Panc1 (cell line): ENCODE data around the gene RHOG. TPM values are rescaled to one million over a fixed set of nuclear protein-coding genes. Genes with fewer than 3 reads are reported as not detected.

Source experiments
- ATAC-seq: fragments of 200-7000 bp; cut with Tn5 transposase; 2 replicates; pipeline ENCODE4 v1.9.1; 2020; ENCODE audit warnings: mild to moderate bottlenecking, moderate library complexity
- BruUV-seq: library from RNA; stranded (reverse); fragments of 400-500 nt; replicated peaks from 2 replicates; lab custom pipeline; 2021; lab: Mats Ljungman, UMichigan
- CTCF ChIA-PET: fragments of 300-600 bp; sonication (Branson Sonifier 250); formaldehyde crosslinking; loops from one replicate; lab custom pipeline; 2022; ENCODE audit warnings: antibody characterized with exemption; lab: Charles Lee
- POLR2A ChIA-PET: fragments of 300-600 bp; sonication (Branson Sonifier 250); formaldehyde crosslinking; loops from one replicate; lab custom pipeline; 2022; ENCODE audit warnings: antibody characterized with exemption; lab: Charles Lee
- DNase-seq: peaks from one replicate; pipeline ENCODE4 v3.0.0-alpha.2; 2010; ENCODE audit warnings: low read depth, low spot score
- H3K27ac ChIP-seq: 2 replicates; pipeline ENCODE4 v1.5.1; 2011; ENCODE audit warnings: mild to moderate bottlenecking, low read length, inconsistent platforms
- H3K27me3 ChIP-seq: fragments of 200-500 bp; sonication (Bioruptor generic); 2 replicates; pipeline ENCODE4 v1.6.0; 2014; ENCODE audit warnings: low read length, inconsistent platforms; ENCODE audit not compliant: control insufficient read depth, insufficient read depth
- H3K36me3 ChIP-seq: fragments of 200-500 bp; sonication (Bioruptor generic); 2 replicates; pipeline ENCODE4 v1.5.1; 2014; ENCODE audit warnings: inconsistent platforms, mild to moderate bottlenecking, low read length, moderate library complexity; ENCODE audit not compliant: control insufficient read depth, insufficient read depth
- H3K4me1 ChIP-seq: 2 replicates; pipeline ENCODE4 v1.5.1; 2011; ENCODE audit warnings: inconsistent platforms, mild to moderate bottlenecking, low read length, moderate library complexity; ENCODE audit not compliant: control insufficient read depth, insufficient read depth
- H3K4me3 ChIP-seq, 2 experiments: 2 replicates each; pipeline ENCODE4 v1.5.1; 2011 to 2012; ENCODE audit warnings: low read depth in 2 of 2, low read length in 2 of 2, mild to moderate bottlenecking in 2 of 2, inconsistent platforms in 1 of 2, moderate library complexity in 1 of 2
- H3K9me3 ChIP-seq: fragments of 200-500 bp; sonication (Bioruptor generic); 2 replicates; pipeline ENCODE4 v1.5.1; 2014; ENCODE audit warnings: low read depth, mild to moderate bottlenecking, inconsistent platforms, low read length, moderate library complexity; ENCODE audit not compliant: control insufficient read depth, insufficient read depth
- POLR2AphosphoS5 ChIP-seq: IDR thresholded peaks from 2 replicates; pipeline ENCODE4 v1.6.1; 2012; ENCODE audit warnings: mild to moderate bottlenecking, low read depth, low read length, moderate library complexity
- SIN3A ChIP-seq: IDR thresholded peaks from 2 replicates; pipeline ENCODE4 v1.6.1; 2012; ENCODE audit warnings: low read depth, mild to moderate bottlenecking, low read length, moderate library complexity, borderline replicate concordance; ENCODE audit not compliant: insufficient read depth
- TCF7L2 ChIP-seq: IDR thresholded peaks from 2 replicates; pipeline ENCODE4 v1.6.1; 2011; ENCODE audit warnings: mild to moderate bottlenecking, low read depth, low read length, inconsistent platforms
- in situ Hi-C: cut with HindIII; loops from 2 replicates; pipeline ENCODE4 v1.10.0; 2016; ENCODE audit warnings: low sequenced_read_pairs, low pct_unique_long_range_greater_than_20kb
- intact Hi-C: fragments of 100-400 bp; cut with micrococcal nuclease; formaldehyde crosslinking; loops from one replicate; pipeline ENCODE4 v1.10.0; 2022; ENCODE audit not compliant: unreplicated experiment
- total RNA-seq: library from RNA; stranded (reverse); gene quantifications from one replicate; pipeline ENCODE4 v1.2.1, GENCODE V29; 2021; ENCODE audit not compliant: unreplicated experiment
- TF ChIP-seq, protein P1 (sequence below): fragments of 450-650 bp; IDR thresholded peaks from 2 replicates; pipeline ENCODE4 v1.5.1; 2017; ENCODE audit warnings: mild to moderate bottlenecking
- TF ChIP-seq, protein P2 (sequence below), 2 experiments: IDR thresholded peaks; 2 replicates each; pipeline ENCODE4 v1.6.1; 2011 to 2012; ENCODE audit warnings: low read depth in 2 of 2, control low read depth in 1 of 2, low read length in 1 of 2, mild to moderate bottlenecking in 1 of 2, moderate library complexity in 1 of 2; ENCODE audit not compliant: insufficient read depth in 1 of 2

Gene RHOG
- total RNA-seq, 1 experiment from 2014 or later, result 156 TPM

DNA sequence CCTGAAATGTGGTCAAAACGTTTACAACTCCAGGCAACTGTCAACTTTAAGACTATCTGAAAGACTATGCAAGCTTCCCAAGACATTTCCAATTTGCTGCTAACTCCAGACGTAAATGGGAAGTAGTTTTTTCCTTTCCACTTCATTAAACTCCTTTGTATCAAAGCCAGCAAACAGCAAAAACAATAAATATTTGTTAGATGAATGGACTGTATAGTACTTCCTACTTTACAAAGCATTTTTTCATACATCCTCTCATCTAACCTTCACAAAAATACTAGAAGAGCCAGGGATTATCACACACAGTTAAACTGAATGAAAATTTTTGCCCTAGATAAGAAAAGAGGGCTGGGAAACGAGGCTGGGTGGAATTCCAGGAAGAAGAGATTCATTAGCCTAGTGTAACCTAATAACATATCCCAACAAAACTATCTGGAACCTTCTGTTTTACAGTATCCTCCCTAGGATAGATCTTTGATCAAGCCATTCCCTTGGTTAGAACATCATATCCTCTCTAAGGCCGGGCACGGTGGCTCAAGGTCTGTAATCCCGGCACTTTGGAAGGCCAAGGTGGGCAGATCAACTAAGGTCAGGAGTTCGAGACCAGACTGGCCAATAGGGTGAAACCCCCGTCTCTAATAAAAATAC, 53.9 kb downstream of the RHOG start:
- no peak overlapping the region for H3K4me3 ChIP-seq
- H3K9me3 ChIP-seq, result no peaks in the 10 kb centered on the region
- BruUV-seq, result TSS peak; percentile 6
- DNase-seq, result no peak
- intact Hi-C loops, result no loop called here
- CTCF ChIA-PET, result no interaction called here
- peaks cover 14% of the 10 kb centered on the region for H3K4me1 ChIP-seq
- H3K27ac ChIP-seq, result no peak overlapping the region
- ATAC-seq, result no peak
- in situ Hi-C loops, result no loop called here
- POLR2A ChIA-PET, result no interaction called here
- H3K36me3 ChIP-seq, result peaks cover 25% of the 10 kb centered on the region
- no peaks in the 10 kb centered on the region for H3K27me3 ChIP-seq
- TF ChIP-seq, protein P1, sequence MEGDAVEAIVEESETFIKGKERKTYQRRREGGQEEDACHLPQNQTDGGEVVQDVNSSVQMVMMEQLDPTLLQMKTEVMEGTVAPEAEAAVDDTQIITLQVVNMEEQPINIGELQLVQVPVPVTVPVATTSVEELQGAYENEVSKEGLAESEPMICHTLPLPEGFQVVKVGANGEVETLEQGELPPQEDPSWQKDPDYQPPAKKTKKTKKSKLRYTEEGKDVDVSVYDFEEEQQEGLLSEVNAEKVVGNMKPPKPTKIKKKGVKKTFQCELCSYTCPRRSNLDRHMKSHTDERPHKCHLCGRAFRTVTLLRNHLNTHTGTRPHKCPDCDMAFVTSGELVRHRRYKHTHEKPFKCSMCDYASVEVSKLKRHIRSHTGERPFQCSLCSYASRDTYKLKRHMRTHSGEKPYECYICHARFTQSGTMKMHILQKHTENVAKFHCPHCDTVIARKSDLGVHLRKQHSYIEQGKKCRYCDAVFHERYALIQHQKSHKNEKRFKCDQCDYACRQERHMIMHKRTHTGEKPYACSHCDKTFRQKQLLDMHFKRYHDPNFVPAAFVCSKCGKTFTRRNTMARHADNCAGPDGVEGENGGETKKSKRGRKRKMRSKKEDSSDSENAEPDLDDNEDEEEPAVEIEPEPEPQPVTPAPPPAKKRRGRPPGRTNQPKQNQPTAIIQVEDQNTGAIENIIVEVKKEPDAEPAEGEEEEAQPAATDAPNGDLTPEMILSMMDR, result no peak
- no peak for TF ChIP-seq SIN3A
- TF ChIP-seq POLR2AphosphoS5, result no peak
- no peak for TF ChIP-seq TCF7L2
- TF ChIP-seq, protein P2, sequence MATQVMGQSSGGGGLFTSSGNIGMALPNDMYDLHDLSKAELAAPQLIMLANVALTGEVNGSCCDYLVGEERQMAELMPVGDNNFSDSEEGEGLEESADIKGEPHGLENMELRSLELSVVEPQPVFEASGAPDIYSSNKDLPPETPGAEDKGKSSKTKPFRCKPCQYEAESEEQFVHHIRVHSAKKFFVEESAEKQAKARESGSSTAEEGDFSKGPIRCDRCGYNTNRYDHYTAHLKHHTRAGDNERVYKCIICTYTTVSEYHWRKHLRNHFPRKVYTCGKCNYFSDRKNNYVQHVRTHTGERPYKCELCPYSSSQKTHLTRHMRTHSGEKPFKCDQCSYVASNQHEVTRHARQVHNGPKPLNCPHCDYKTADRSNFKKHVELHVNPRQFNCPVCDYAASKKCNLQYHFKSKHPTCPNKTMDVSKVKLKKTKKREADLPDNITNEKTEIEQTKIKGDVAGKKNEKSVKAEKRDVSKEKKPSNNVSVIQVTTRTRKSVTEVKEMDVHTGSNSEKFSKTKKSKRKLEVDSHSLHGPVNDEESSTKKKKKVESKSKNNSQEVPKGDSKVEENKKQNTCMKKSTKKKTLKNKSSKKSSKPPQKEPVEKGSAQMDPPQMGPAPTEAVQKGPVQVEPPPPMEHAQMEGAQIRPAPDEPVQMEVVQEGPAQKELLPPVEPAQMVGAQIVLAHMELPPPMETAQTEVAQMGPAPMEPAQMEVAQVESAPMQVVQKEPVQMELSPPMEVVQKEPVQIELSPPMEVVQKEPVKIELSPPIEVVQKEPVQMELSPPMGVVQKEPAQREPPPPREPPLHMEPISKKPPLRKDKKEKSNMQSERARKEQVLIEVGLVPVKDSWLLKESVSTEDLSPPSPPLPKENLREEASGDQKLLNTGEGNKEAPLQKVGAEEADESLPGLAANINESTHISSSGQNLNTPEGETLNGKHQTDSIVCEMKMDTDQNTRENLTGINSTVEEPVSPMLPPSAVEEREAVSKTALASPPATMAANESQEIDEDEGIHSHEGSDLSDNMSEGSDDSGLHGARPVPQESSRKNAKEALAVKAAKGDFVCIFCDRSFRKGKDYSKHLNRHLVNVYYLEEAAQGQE (IDR thresholded peaks at IDR 0.05; ENCODE audit: insufficient read depth in 1 of 2, low read depth in 2 of 2, low read length in 1 of 2), result no peak

DNA sequence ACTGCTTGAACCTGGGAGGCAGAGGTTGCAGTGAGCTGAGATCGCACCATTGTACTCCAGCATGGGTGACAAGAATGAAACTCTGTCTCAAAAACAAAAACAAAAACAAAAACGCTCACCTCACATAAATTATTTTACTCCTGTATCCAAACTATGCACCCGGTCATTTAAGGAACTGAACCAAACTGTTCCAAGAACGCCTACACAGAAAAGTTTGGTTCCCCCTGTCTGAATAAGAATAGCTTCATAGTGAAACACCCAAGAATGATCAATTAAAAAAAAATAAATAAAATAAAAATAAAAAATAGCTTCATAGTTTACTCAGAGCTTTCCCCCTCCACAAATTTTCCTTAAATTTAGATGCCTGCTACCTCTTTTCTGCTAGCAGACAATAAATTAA, 57.1 kb downstream of the RHOG start:
- Histone ChIP-seq H3K27ac (no peak overlapping the region), H3K27me3 (no peaks in the 10 kb centered on the region), H3K4me3 (no peak overlapping the region), H3K9me3 (no peaks in the 10 kb centered on the region), H3K4me1 (peaks cover 14% of the 10 kb centered on the region), H3K36me3 (peaks cover 43% of the 10 kb centered on the region)
- CTCF ChIA-PET, result interaction anchor here (0.7 to 0.8 kb wide), 2 partner anchors 26 to 38 kb away, joined by 3 to 4 read pairs; no protein-coding TSS in a partner anchor
- intact Hi-C loops, result no loop called here
- ATAC-seq (no peak), DNase-seq (no peak)
- TF ChIP-seq SIN3A (no peak), TCF7L2 (no peak), POLR2AphosphoS5 (no peak)
- TF ChIP-seq, protein P1, result no peak
- TF ChIP-seq, protein P2 (IDR thresholded peaks at IDR 0.05; ENCODE audit: insufficient read depth in 1 of 2, low read depth in 2 of 2, low read length in 1 of 2), result no peak
- in situ Hi-C loops, result no loop called here
- POLR2A ChIA-PET, result interaction anchor here (0.7 kb wide), 1 partner anchor 1406 kb away, joined by 3 read pairs; no protein-coding TSS in a partner anchor
- BruUV-seq, result no TSS peak
